IMR-90 (cell line): Measurements from ENCODE around the gene RTBDN. TPM values are rescaled to one million over a fixed set of nuclear protein-coding genes. Genes with fewer than 3 reads are reported as not detected.

Source experiments
- ATAC-seq: fragments of 200-7000 bp; cut with Tn5 transposase; 2 replicates; pipeline ENCODE4 v1.9.1; 2020; ENCODE audit warnings: low read depth, mild to moderate bottlenecking, moderate library complexity
- BruUV-seq: library from RNA; stranded (reverse); fragments of 400-500 nt; replicated peaks from 2 replicates; lab custom pipeline; 2021; lab: Mats Ljungman, UMichigan
- CTCF ChIA-PET: fragments of 300-600 bp; formaldehyde crosslinking; extraction: SDS; loops from one replicate; lab custom pipeline; 2021; ENCODE audit warnings: antibody characterized with exemption; lab: Yijun Ruan, JAX
- POLR2A ChIA-PET: fragments of 300-600 bp; sonication (Branson Sonifier 250); formaldehyde crosslinking; loops from one replicate; lab custom pipeline; 2022; ENCODE audit warnings: antibody characterized with exemption; ENCODE audit not compliant: unreplicated experiment; lab: Charles Lee
- DNase-seq: peaks from one replicate; pipeline ENCODE4 v3.0.0; 2013
- H2AFZ ChIP-seq: replicated peaks from 2 replicates; pipeline ENCODE3; 2013; ENCODE audit warnings: low read length, mild to moderate bottlenecking; ENCODE audit not compliant: poor library complexity
- H2AK5ac ChIP-seq: 2 replicates; pipeline ENCODE4 v1.6.1; 2013; ENCODE audit warnings: low read depth, low read length, inconsistent platforms
- H2AK9ac ChIP-seq: replicated peaks from 2 replicates; pipeline ENCODE3; 2013; ENCODE audit warnings: mild to moderate bottlenecking, low read depth, low read length, moderate library complexity; ENCODE audit not compliant: poor library complexity
- H2BK120ac ChIP-seq: 2 replicates; pipeline ENCODE4 v1.6.1; 2013; ENCODE audit warnings: low read depth, low read length, inconsistent platforms
- H2BK15ac ChIP-seq: 3 replicates; pipeline ENCODE4 v1.6.1; 2013; ENCODE audit warnings: low read depth, low read length, inconsistent platforms
- H2BK20ac ChIP-seq: 2 replicates; pipeline ENCODE4 v1.6.1; 2013; ENCODE audit warnings: low read depth, mild to moderate bottlenecking, inconsistent platforms, low read length, moderate library complexity
- H2BK5ac ChIP-seq: 2 replicates; pipeline ENCODE4 v1.6.1; 2013; ENCODE audit warnings: mild to moderate bottlenecking, low read depth, low read length, inconsistent platforms; ENCODE audit not compliant: poor library complexity, severe bottlenecking
- H3K14ac ChIP-seq: replicated peaks from 2 replicates; pipeline ENCODE4 v1.6.1; 2013; ENCODE audit warnings: low read depth, low read length, inconsistent platforms
- H3K18ac ChIP-seq: 2 replicates; pipeline ENCODE4 v1.6.1; 2013; ENCODE audit warnings: low read depth, low read length, control low read depth
- H3K23ac ChIP-seq: 2 replicates; pipeline ENCODE4 v1.6.1; 2013; ENCODE audit warnings: low read depth, low read length, inconsistent platforms
- H3K27ac ChIP-seq: 2 replicates; pipeline ENCODE4 v1.5.1; 2013; ENCODE audit warnings: mild to moderate bottlenecking, control low read depth, low read length; ENCODE audit not compliant: insufficient read depth
- H3K27me3 ChIP-seq: 2 replicates; pipeline ENCODE4 v1.6.1; 2013; ENCODE audit warnings: low read length; ENCODE audit not compliant: control insufficient read depth, insufficient read depth
- H3K36me3 ChIP-seq: 2 replicates; pipeline ENCODE4 v1.6.1; 2013; ENCODE audit warnings: low read length, mixed read lengths; ENCODE audit not compliant: control insufficient read depth, insufficient read depth
- H3K4ac ChIP-seq: 2 replicates; pipeline ENCODE4 v1.6.1; 2013; ENCODE audit warnings: low read depth, low read length, inconsistent platforms
- H3K4me1 ChIP-seq: 2 replicates; pipeline ENCODE4 v1.6.1; 2013; ENCODE audit warnings: low read length, mixed read lengths; ENCODE audit not compliant: control insufficient read depth, insufficient read depth
- H3K4me2 ChIP-seq: 2 replicates; pipeline ENCODE4 v1.6.1; 2013; ENCODE audit warnings: low read depth, mild to moderate bottlenecking, control low read depth, low read length, moderate library complexity
- H3K4me3 ChIP-seq: 2 replicates; pipeline ENCODE4 v1.5.1; 2013; ENCODE audit warnings: low read depth, mild to moderate bottlenecking, control low read depth, low read length, moderate library complexity; ENCODE audit not compliant: insufficient read depth
- H3K56ac ChIP-seq: 2 replicates; pipeline ENCODE4 v1.6.1; 2013; ENCODE audit warnings: low read length, inconsistent platforms; ENCODE audit not compliant: insufficient read depth; ENCODE audit errors: extremely low read depth
- H3K79me1 ChIP-seq, 2 experiments: 2 replicates each; pipeline ENCODE4 v1.6.1; 2013; ENCODE audit warnings: low read length in 2 of 2, inconsistent platforms in 1 of 2, low read depth in 1 of 2
- H3K9ac ChIP-seq: 2 replicates; pipeline ENCODE4 v1.6.1; 2013; ENCODE audit warnings: low read depth, low read length, control low read depth
- H3K9me1 ChIP-seq: 2 replicates; pipeline ENCODE4 v1.6.1; 2013; ENCODE audit warnings: low read length, inconsistent platforms; ENCODE audit not compliant: insufficient read depth
- H3K9me3 ChIP-seq: 2 replicates; pipeline ENCODE4 v1.6.1; 2013; ENCODE audit warnings: low read length; ENCODE audit not compliant: control insufficient read depth, insufficient read depth
- H4K20me1 ChIP-seq: 2 replicates; pipeline ENCODE4 v1.6.1; 2013; ENCODE audit warnings: low read length, inconsistent platforms; ENCODE audit not compliant: insufficient read depth
- H4K5ac ChIP-seq: 2 replicates; pipeline ENCODE4 v1.6.1; 2013; ENCODE audit warnings: mild to moderate bottlenecking, low read depth, low read length, control low read depth
- H4K8ac ChIP-seq, 2 experiments: 2 replicates each; pipeline ENCODE4 v1.6.1; 2013; ENCODE audit warnings: low read depth in 2 of 2, low read length in 2 of 2, control low read depth in 1 of 2, inconsistent platforms in 1 of 2
- H4K91ac ChIP-seq: 2 replicates; pipeline ENCODE4 v1.6.1; 2013; ENCODE audit warnings: low read depth, low read length, inconsistent platforms; ENCODE audit not compliant: insufficient read depth
- BHLHE40 ChIP-seq: fragments of 150-350 bp; IDR thresholded peaks from 2 replicates; pipeline ENCODE4 v1.6.1; 2016; ENCODE audit warnings: mild to moderate bottlenecking, low read depth, low read length
- CEBPB ChIP-seq: IDR thresholded peaks from 2 replicates; pipeline ENCODE4 v1.6.1; 2012; ENCODE audit warnings: low read depth, low read length, improper control_type of control experiment
- CHD1 ChIP-seq: IDR thresholded peaks from 2 replicates; pipeline ENCODE4 v1.6.1; 2012; ENCODE audit warnings: low read depth, low read length, improper control_type of control experiment
- FOS ChIP-seq: fragments of 150-350 bp; IDR thresholded peaks from 2 replicates; pipeline ENCODE4 v1.6.1; 2016; ENCODE audit warnings: low read depth, low read length
- MAFK ChIP-seq: IDR thresholded peaks from 2 replicates; pipeline ENCODE4 v1.6.1; 2012; ENCODE audit warnings: low read depth, low read length, improper control_type of control experiment
- MAZ ChIP-seq: IDR thresholded peaks from 2 replicates; pipeline ENCODE4 v1.6.1; 2012; ENCODE audit warnings: low read depth, mild to moderate bottlenecking, low read length, improper control_type of control experiment, moderate library complexity, borderline replicate concordance
- MXI1 ChIP-seq: IDR thresholded peaks from 2 replicates; pipeline ENCODE4 v1.6.1; 2012; ENCODE audit warnings: low read depth, mild to moderate bottlenecking, low read length, moderate library complexity, borderline replicate concordance
- POLR2A ChIP-seq: IDR thresholded peaks from 2 replicates; pipeline ENCODE4 v1.6.1; 2012; ENCODE audit warnings: mild to moderate bottlenecking, low read depth, low read length
- RAD21 ChIP-seq: IDR thresholded peaks from 2 replicates; pipeline ENCODE4 v1.6.1; 2012; ENCODE audit warnings: low read length, improper control_type of control experiment
- RCOR1 ChIP-seq: IDR thresholded peaks from 2 replicates; pipeline ENCODE4 v1.6.1; 2012; ENCODE audit warnings: mild to moderate bottlenecking, low read length, improper control_type of control experiment; ENCODE audit not compliant: insufficient replicate concordance
- RFX5 ChIP-seq: IDR thresholded peaks from 2 replicates; pipeline ENCODE4 v1.8.0; 2012; ENCODE audit warnings: low read depth, mild to moderate bottlenecking, low read length, moderate library complexity
- SMC3 ChIP-seq: fragments of 150-350 bp; IDR thresholded peaks from 2 replicates; pipeline ENCODE4 v1.6.1; 2016; ENCODE audit warnings: low read depth, mild to moderate bottlenecking, antibody characterized with exemption, low read length, moderate library complexity
- WGBS, 2 experiments: methylation state at CpG; one replicate each; pipeline versions ENCODE4 v1.1.5 to v1.1.7; 2013; ENCODE audit warnings: missing lambda C conversion rate in 2 of 2; ENCODE audit not compliant: insufficient read length in 1 of 2; ENCODE audit errors: extremely low coverage in 2 of 2; 5-methylcytosine and 5-hydroxymethylcytosine counted together
- dilution Hi-C: fragments of 300-500 bp; cut with HindIII; formaldehyde crosslinking; loops from one replicate; pipeline ENCODE4 v1.14.3; 2018; ENCODE audit warnings: low sequenced_read_pairs; ENCODE audit not compliant: unreplicated experiment
- in situ Hi-C: fragments of 300-500 bp; cut with MboI; formaldehyde crosslinking; loops from 3 replicates; pipeline ENCODE4 v1.14.3; 2019; ENCODE audit warnings: low sequenced_read_pairs, inconsistent platforms, mixed read lengths
- intact Hi-C: fragments of 100-400 bp; cut with micrococcal nuclease; formaldehyde crosslinking; loops from 2 replicates; pipeline ENCODE4 v1.10.0; 2022
- polyA plus RNA-seq, 3 experiments: library from polyadenylated mRNA; depleted of rRNA; stranded (reverse); fragments of >200 nt; gene quantifications; 2 replicates each; pipeline ENCODE4 v1.2.3, GENCODE V29; 2012; ENCODE audit warnings: low replicate concordance in 1 of 3
- total RNA-seq: library from RNA; depleted of rRNA; stranded (reverse); fragments of >200 nt; gene quantifications from 2 replicates; pipeline ENCODE4 v1.2.3, GENCODE V29; 2012
- TF ChIP-seq, protein P1 (sequence below): fragments of 150-350 bp; IDR thresholded peaks from 2 replicates; pipeline ENCODE4 v1.6.1; 2017; ENCODE audit warnings: mild to moderate bottlenecking, antibody characterized with exemption, low read length, low read depth
- TF ChIP-seq, protein P2 (sequence below): conservative IDR thresholded peaks from 2 replicates; pipeline ENCODE4 v1.5.1; 2012; ENCODE audit warnings: mild to moderate bottlenecking, low read depth, low read length, improper control_type of control experiment
- TF ChIP-seq, protein P3 (sequence below): fragments of 150-350 bp; IDR thresholded peaks from 2 replicates; pipeline ENCODE4 v1.6.1; 2016; ENCODE audit warnings: low read depth, mild to moderate bottlenecking, low read length, moderate library complexity, borderline replicate concordance

RTBDN gene
- total and polyA plus RNA-seq, 2 of the 4 experiments (the other 2 are of a cell fraction) = 0.07 TPM; not detected in 1

DNA sequence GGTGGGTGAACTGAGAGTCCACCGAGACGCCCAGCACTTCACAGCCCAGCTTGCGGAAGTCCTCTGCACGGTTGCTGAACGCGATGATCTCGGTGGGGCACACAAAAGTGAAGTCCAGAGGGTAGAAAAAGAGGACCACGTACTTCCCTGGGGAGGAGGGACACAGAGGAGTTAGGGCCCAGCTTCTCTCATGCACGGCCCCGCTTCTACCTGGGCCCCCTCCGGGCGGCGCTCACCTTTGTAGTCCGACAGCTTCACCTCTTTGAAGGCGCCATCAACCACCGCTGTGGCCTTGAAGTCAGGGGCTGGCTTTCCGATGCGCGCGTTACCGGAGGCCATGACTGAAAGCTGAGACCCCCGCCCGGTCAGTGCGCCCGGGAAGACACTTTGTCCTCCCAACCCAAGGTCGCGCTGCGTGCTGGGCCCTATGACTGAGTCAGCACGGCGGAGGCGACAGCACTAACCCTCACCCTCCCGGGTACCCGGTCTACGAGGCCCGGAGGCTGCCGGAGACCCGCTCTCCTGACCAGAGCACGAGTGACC, 33.4 kb downstream of the RTBDN start:
- Histone ChIP-seq H3K56ac (no peak overlapping the region), H4K5ac (peak overlapping the region; percentile 50; the same call in 1 of the 2 replicates), H4K20me1 (no peaks in the 10 kb centered on the region), H4K91ac (peak overlapping the region; percentile 35; the same call in 1 of the 2 replicates), H3K27ac (peak overlapping the region; percentile 78), H3K4me3 (peak overlapping the region; percentile 90), H3K9me3 (no peaks in the 10 kb centered on the region), H3K18ac (peak overlapping the region; percentile 45; the same call in 1 of the 2 replicates), H2BK15ac (no peak overlapping the region), H3K4me1 (peaks cover 6% of the 10 kb centered on the region), H3K14ac (peak overlapping the region; percentile 92), H4K8ac (peak overlapping the region; percentile 82 to 92; a peak in 2 of 4 replicates), H3K4ac (peak overlapping the region; percentile 57), H2AFZ (peak overlapping the region; percentile 98), H3K23ac (peak overlapping the region; percentile 94), H2BK20ac (no peak overlapping the region), H2BK120ac (no peak overlapping the region), H3K4me2 (peak overlapping the region; percentile 92), H3K79me1 (peaks cover 4 to 22% of the 10 kb centered on the region in 2 experiments; a peak in 3 of 4 replicates), H2BK5ac (peak overlapping the region; percentile 44), H3K9me1 (peaks cover 2% of the 10 kb centered on the region; the same call in 1 of the 2 replicates), H3K36me3 (peaks cover 9% of the 10 kb centered on the region), H2AK5ac (peak overlapping the region; percentile 76), H3K9ac (peak overlapping the region; percentile 95), H3K27me3 (no peaks in the 10 kb centered on the region), H2AK9ac (peak overlapping the region; percentile 88)
- ChIA-PET POLR2A (interaction anchor here (0.8 kb wide), 1 partner anchor 9 kb away, joined by 3 read pairs; the partner anchor contains the start of gene JUNB), CTCF (interaction anchor here (0.7 to 1.0 kb wide), 2 partner anchors 35 to 47 kb away, joined by 3 read pairs; no protein-coding TSS in a partner anchor)
- intact Hi-C loops = no loop called here
- no peak for DNase-seq
- 1% methylated on average over 14 of the region's 38 CpGs; no CpG with 5 or more reads in 1 of the 2 experiments for WGBS, 2 experiments
- ATAC-seq = peak; percentile 26
- in situ Hi-C loops = loop anchor here (5.0 kb wide), 1 partner anchor 34 kb away; no protein-coding TSS in a partner anchor
- dilution Hi-C loops = no loop called here
- no TSS peak for BruUV-seq
- TF ChIP-seq MAFK (no peak), SMC3 (no peak), RAD21 (no peak), CHD1 (no peak), MAZ (no peak), RCOR1 (no peak), FOS (no peak), POLR2A (no peak), BHLHE40 (no peak), MXI1 (no peak), CEBPB (no peak), RFX5 (no peak)
- TF ChIP-seq, protein P1, sequence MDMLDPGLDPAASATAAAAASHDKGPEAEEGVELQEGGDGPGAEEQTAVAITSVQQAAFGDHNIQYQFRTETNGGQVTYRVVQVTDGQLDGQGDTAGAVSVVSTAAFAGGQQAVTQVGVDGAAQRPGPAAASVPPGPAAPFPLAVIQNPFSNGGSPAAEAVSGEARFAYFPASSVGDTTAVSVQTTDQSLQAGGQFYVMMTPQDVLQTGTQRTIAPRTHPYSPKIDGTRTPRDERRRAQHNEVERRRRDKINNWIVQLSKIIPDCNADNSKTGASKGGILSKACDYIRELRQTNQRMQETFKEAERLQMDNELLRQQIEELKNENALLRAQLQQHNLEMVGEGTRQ = no peak
- TF ChIP-seq, protein P2, sequence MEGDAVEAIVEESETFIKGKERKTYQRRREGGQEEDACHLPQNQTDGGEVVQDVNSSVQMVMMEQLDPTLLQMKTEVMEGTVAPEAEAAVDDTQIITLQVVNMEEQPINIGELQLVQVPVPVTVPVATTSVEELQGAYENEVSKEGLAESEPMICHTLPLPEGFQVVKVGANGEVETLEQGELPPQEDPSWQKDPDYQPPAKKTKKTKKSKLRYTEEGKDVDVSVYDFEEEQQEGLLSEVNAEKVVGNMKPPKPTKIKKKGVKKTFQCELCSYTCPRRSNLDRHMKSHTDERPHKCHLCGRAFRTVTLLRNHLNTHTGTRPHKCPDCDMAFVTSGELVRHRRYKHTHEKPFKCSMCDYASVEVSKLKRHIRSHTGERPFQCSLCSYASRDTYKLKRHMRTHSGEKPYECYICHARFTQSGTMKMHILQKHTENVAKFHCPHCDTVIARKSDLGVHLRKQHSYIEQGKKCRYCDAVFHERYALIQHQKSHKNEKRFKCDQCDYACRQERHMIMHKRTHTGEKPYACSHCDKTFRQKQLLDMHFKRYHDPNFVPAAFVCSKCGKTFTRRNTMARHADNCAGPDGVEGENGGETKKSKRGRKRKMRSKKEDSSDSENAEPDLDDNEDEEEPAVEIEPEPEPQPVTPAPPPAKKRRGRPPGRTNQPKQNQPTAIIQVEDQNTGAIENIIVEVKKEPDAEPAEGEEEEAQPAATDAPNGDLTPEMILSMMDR = no peak
- TF ChIP-seq, protein P3, sequence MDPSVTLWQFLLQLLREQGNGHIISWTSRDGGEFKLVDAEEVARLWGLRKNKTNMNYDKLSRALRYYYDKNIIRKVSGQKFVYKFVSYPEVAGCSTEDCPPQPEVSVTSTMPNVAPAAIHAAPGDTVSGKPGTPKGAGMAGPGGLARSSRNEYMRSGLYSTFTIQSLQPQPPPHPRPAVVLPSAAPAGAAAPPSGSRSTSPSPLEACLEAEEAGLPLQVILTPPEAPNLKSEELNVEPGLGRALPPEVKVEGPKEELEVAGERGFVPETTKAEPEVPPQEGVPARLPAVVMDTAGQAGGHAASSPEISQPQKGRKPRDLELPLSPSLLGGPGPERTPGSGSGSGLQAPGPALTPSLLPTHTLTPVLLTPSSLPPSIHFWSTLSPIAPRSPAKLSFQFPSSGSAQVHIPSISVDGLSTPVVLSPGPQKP = no peak
